Glutamatergic neuron (in vitro differentiated cells): Measurements from ENCODE around the gene BCL7A. TPM values are rescaled to one million over a fixed set of nuclear protein-coding genes. Genes with fewer than 3 reads are reported as not detected.

ENCODE experiments used
- DNase-seq: peaks from one replicate; pipeline ENCODE4 v3.0.0; 2022
- H3K27ac Mint-ChIP-seq: one replicate; pipeline ENCODE4 v1.8.0; 2020; ENCODE audit warnings: mild to moderate bottlenecking, mixed read lengths, inconsistent platforms; ENCODE audit not compliant: unreplicated experiment
- H3K27me3 Mint-ChIP-seq: one replicate; pipeline ENCODE4 v1.8.0; 2020; ENCODE audit warnings: mild to moderate bottlenecking, moderate library complexity, mixed read lengths, inconsistent platforms; ENCODE audit not compliant: unreplicated experiment
- H3K36me3 Mint-ChIP-seq: one replicate; pipeline ENCODE4 v1.8.0; 2020; ENCODE audit warnings: mild to moderate bottlenecking, mixed read lengths, inconsistent platforms; ENCODE audit not compliant: unreplicated experiment
- H3K4me1 Mint-ChIP-seq: one replicate; pipeline ENCODE4 v1.8.0; 2020; ENCODE audit warnings: mild to moderate bottlenecking, low read depth, mixed read lengths, inconsistent platforms; ENCODE audit not compliant: unreplicated experiment
- H3K4me3 Mint-ChIP-seq: one replicate; pipeline ENCODE4 v1.8.0; 2020; ENCODE audit warnings: mild to moderate bottlenecking, mixed read lengths, inconsistent platforms; ENCODE audit not compliant: unreplicated experiment
- H3K9me3 Mint-ChIP-seq: one replicate; pipeline ENCODE4 v1.8.0; 2020; ENCODE audit warnings: mild to moderate bottlenecking, moderate library complexity, mixed read lengths, inconsistent platforms; ENCODE audit not compliant: unreplicated experiment
- CTCF ChIP-seq: fragments of 200-600 bp; sonication (generic); IDR thresholded peaks from one replicate; pipeline ENCODE4 v1.5.0; 2021; ENCODE audit not compliant: partially characterized antibody, unreplicated experiment
- long read RNA-seq: library from polyadenylated mRNA; unstranded; transcript quantifications from one replicate; pipeline ENCODE4 v2.0.0, GENCODE V29; 2020; ENCODE audit not compliant: unreplicated experiment
- total RNA-seq: library from RNA; stranded (reverse); fragmentation: NEBNext Ultra II Directional; extraction: Animal tissue kit (Norgen Biotek cat#: 25700); gene quantifications from one replicate; pipeline ENCODE4 v1.2.1, GENCODE V29; 2021; ENCODE audit not compliant: unreplicated experiment

BCL7A gene
- 148 TPM for total RNA-seq
- long read RNA-seq, full-length matches to known transcripts = 28 of 49 reads
- long read RNA-seq, partial matches to known transcripts = 5 of 49 reads
- long read RNA-seq, other reads (novel, unspliced or antisense) = 16 of 49 reads

- H3K9me3 Mint-ChIP-seq = peaks cover 31% of the 10 kb centered on the region
- H3K4me3 Mint-ChIP-seq = peak within 1 kb of the TSS; percentile 98
- peaks cover 16% of the 10 kb centered on the region for H3K4me1 Mint-ChIP-seq
- TF ChIP-seq CTCF = no peak
- peaks cover 28% of the 10 kb centered on the region for H3K27me3 Mint-ChIP-seq
- H3K27ac Mint-ChIP-seq = peak within 1 kb of the TSS; percentile 100
- DNase-seq = peak; percentile 78
- H3K36me3 Mint-ChIP-seq = peaks cover 12% of the 10 kb centered on the region
Measured at GRCh38 chr12:122021822-122022392, at the start of gene BCL7A. TSS of gene BCL7A (plus strand) at chr12:122021884. CDS start at chr12:122022092, 208 bp downstream.

GRCh38 chr12:121974026-121974985, 47.4 kb upstream of the BCL7A start:
- Mint-ChIP-seq H3K27me3 (peaks cover 2% of the 10 kb centered on the region), H3K9me3 (peaks cover 1% of the 10 kb centered on the region), H3K36me3 (peaks cover 24% of the 10 kb centered on the region), H3K27ac (no peak overlapping the region), H3K4me3 (no peak overlapping the region), H3K4me1 (peaks cover 1% of the 10 kb centered on the region)
- DNase-seq = no peak
- TF ChIP-seq CTCF = no peak

- H3K36me3 Mint-ChIP-seq = peaks cover 24% of the 10 kb centered on the region
- peaks cover 1% of the 10 kb centered on the region for H3K4me1 Mint-ChIP-seq
- no peak for TF ChIP-seq CTCF
- no peak for DNase-seq
- no peak overlapping the region for H3K4me3 Mint-ChIP-seq
- peaks cover 2% of the 10 kb centered on the region for H3K27me3 Mint-ChIP-seq
- H3K27ac Mint-ChIP-seq = no peak overlapping the region
- peaks cover 1% of the 10 kb centered on the region for H3K9me3 Mint-ChIP-seq
Measured at GRCh38 chr12:121975021-121975420, 46.7 kb upstream of the BCL7A start.

GRCh38 chr12:121976950-121977349, 44.7 kb upstream of the BCL7A start:
- no peak for TF ChIP-seq CTCF
- Mint-ChIP-seq H3K4me1 (peaks cover 1% of the 10 kb centered on the region), H3K4me3 (no peak overlapping the region), H3K36me3 (peaks cover 17% of the 10 kb centered on the region), H3K27me3 (peaks cover 2% of the 10 kb centered on the region), H3K27ac (no peak overlapping the region), H3K9me3 (peaks cover 3% of the 10 kb centered on the region)
- no peak for DNase-seq
